AG10803 (cell line): ENCODE results near the gene PKD2.

Source experiments
- DNase-seq: peaks from one replicate; pipeline ENCODE4 v3.0.0; 2010; ENCODE audit warnings: low read depth
- H3K4me3 ChIP-seq: 2 replicates; pipeline ENCODE4 v1.5.1; 2011; ENCODE audit warnings: mild to moderate bottlenecking, low read length, control low read depth
- CTCF ChIP-seq: conservative IDR thresholded peaks from 2 replicates; pipeline ENCODE4 v1.5.1; 2011; ENCODE audit warnings: mild to moderate bottlenecking, low read length, control low read depth, inconsistent platforms

The PKD2 gene

GRCh38 chr4:88045021-88045420, 37.6 kb downstream of the PKD2 start:
- no peak for TF ChIP-seq CTCF
- DNase-seq = no peak
- H3K4me3 ChIP-seq = no peak overlapping the region

- TF ChIP-seq CTCF = no peak
- no peak overlapping the region for H3K4me3 ChIP-seq
- DNase-seq = peak; percentile 30
These were observed 46.8 kb downstream of the PKD2 start for GRCh38 chr4:88054229-88054628.

- peak; percentile 33 for DNase-seq
- TF ChIP-seq CTCF = peak; percentile 48
- no peak overlapping the region for H3K4me3 ChIP-seq
These were observed 47.5 kb downstream of the PKD2 start for GRCh38 chr4:88054901-88055300.

GRCh38 chr4:88058295-88058694, 50.9 kb downstream of the PKD2 start:
- DNase-seq = no peak
- TF ChIP-seq CTCF = no peak
- H3K4me3 ChIP-seq = no peak overlapping the region

- TF ChIP-seq CTCF = no peak
- no peak for DNase-seq
- no peak overlapping the region for H3K4me3 ChIP-seq
These were observed 52.3 kb downstream of the PKD2 start for GRCh38 chr4:88059766-88060165.

GRCh38 chr4:88060431-88060830, 53.0 kb downstream of the PKD2 start:
- no peak for DNase-seq
- H3K4me3 ChIP-seq = no peak overlapping the region
- no peak for TF ChIP-seq CTCF

GRCh38 chr4:88062311-88062710, 54.9 kb downstream of the PKD2 start:
- TF ChIP-seq CTCF = no peak
- no peak overlapping the region for H3K4me3 ChIP-seq
- DNase-seq = no peak
